Stomach smooth muscle (tissue), 2 donors: ENCODE data around the gene E2F1.
A peak's percentile ranks its signal among the peaks of the same experiment; 100 is the strongest.

Source experiments
- H3K27ac ChIP-seq: one replicate; pipeline ENCODE4 v1.7.0; 2013; ENCODE audit warnings: mild to moderate bottlenecking, low read length, inconsistent platforms
- H3K27me3 ChIP-seq, 2 donors: one replicate each; pipeline ENCODE4 v1.7.0; 2013; ENCODE audit warnings: low read length in 2 of 2; ENCODE audit not compliant: insufficient read depth in 2 of 2, control insufficient read depth in 1 of 2
- H3K36me3 ChIP-seq, 2 donors: one replicate each; pipeline ENCODE4 v1.7.0; 2013; ENCODE audit warnings: low read length in 2 of 2; ENCODE audit not compliant: control insufficient read depth in 2 of 2, insufficient read depth in 2 of 2
- H3K4me1 ChIP-seq: one replicate; pipeline ENCODE4 v1.7.0; 2013; ENCODE audit warnings: low read length; ENCODE audit not compliant: control insufficient read depth, insufficient read depth
- H3K4me3 ChIP-seq, 2 donors: one replicate each; pipeline ENCODE4 v1.7.0; 2013; ENCODE audit warnings: low read length in 2 of 2
- H3K9ac ChIP-seq, 2 donors: one replicate each; pipeline ENCODE4 v1.7.0; 2013; ENCODE audit warnings: low read length in 2 of 2, mild to moderate bottlenecking in 1 of 2
- H3K9me3 ChIP-seq, 2 donors: one replicate each; pipeline ENCODE4 v1.7.0; 2013; ENCODE audit warnings: low read length in 2 of 2; ENCODE audit not compliant: control insufficient read depth in 2 of 2
- donor health status: healthy.
- donor health status: Pancreatic carcinoma.

Gene E2F1

DNA sequence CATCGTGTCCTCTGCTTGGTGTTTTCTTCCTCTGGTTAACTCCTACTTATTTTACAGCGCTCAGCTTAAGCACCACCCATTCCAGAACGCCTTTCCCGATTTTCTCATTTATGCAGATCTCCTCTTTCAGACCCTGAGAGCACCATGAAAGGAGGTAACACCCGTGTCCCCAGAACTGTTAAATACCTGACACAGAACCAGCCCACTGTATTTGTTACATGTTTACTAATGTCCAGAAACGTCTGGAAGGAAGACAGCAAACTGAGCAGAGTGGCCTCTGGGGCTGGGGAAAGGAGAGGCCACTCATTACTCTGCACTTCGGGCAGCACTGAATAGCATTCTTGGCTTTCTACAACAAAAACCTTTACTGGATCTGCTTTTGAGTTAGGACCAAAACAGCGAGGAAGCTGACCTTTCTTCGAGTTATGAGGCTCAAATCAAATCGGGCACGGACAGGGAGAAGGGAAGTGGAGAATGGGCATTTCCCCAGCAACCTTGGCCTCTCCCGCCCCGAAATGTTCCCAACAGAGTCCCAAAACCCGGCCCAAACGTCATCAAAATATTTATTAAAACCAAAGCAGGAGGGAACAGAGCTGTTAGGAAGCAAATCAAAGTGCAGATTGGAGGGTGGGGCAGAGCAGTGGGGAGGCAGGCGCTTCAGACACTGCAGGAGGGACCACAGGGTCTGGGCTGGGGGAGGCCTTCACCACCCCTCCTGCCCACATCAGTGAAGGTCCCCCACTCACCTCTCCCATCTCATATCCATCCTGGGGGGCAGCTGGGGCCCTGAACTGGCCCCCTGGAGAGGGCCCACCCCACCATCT lies 10.8 kb downstream of the E2F1 start:
- H3K9ac ChIP-seq = peak overlapping the region; percentile 70 to 79
- H3K36me3 ChIP-seq = peaks cover 3 to 10% of the 10 kb centered on the region in 2 donors
- H3K4me3 ChIP-seq = peak overlapping the region; percentile 70 to 81
- peak overlapping the region; percentile 97 for H3K27ac ChIP-seq
- H3K27me3 ChIP-seq = no peaks in the 10 kb centered on the region
- no peaks in the 10 kb centered on the region for H3K9me3 ChIP-seq
- peaks cover 54% of the 10 kb centered on the region for H3K4me1 ChIP-seq

DNA sequence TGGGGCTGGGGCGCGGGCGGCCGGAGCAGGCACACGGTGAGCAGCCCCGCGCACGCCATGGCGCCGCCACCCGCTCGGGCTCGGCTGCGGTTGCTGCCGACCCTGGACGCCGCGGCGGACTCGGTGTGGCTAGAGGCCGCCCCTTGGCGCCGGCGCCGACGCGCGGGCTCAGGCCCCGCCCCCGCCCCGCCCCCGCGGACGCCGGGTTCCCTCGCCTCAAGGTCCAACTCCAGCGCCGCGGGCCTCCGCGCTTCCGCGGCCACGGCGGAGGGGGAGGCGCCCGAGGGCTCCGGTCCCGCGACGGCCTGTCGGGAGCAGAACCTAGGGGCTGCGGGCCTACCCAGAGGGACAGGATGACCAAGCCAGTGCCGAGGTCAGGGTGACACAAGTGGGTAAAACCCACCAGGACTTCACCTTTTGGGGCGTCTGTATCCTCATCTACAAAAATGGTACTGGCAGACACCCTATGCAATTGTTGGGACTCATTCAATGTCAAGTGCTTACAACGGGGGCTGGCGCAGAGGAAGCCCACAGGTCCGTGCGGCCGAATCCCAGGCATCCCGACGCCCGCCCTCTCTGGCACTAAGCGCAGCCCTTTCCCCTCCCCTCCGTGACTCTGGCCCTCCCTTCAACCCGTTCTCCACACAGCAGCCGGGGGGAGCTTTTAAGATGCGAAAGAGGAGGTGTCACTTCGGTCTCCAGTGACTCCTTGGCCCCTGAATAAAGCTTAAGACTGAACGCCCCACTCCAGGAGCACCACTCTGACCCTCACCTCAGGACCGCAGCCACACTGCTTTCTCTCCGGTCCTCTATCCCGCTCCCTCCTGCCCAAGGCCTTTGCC lies 11.7 kb downstream of the E2F1 start, which contains the start of gene NECAB3:
TSS of gene NECAB3 (minus strand) at position 135 of the 842 bp plus-strand sequence. CDS start at position 59, 76 bp downstream.
- peak within 1 kb of the TSS; percentile 97 for H3K27ac ChIP-seq

DNA sequence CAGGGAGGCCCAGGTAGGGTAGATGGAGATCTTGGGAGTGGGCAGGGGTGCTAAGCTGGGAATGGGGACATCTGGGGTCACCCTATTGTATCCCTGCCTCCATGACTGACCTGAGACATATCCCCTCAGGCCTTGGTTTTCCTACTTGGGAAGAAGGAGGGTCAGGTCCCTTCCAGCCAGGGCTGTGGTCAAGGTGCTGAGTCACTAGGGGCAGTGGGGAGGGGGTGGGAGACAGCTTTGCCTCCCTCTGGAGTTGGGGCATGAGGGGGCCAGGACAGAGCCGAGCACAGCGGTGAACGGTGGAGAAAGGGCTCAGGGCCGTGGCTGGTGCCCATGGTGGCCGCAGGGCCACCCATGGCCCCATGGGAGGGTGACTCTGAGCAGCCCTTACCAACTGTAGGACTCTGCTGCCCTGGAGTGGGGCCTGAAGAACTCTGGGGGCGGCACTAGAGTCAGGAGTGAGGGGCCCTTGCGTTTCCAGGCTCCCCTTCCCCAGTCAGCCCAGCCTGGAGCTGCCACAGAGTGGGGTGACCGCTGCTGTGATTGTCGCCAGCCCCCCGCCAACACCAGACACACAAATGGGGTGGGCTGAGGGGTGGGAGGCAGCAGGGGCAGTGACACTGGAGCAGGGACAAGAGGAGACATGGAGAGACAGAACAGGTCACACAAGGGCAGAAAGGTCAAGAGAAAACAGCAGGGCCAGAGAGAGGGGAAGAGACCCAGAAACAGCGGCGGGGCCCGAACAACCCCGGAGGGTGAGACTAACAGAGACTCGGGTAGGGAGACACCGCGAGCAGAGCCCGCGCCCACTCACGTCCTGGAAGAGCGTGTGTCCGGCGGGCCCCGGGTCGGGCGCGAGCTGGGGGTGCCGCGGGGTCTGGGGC lies 12.5 kb downstream of the E2F1 start:
- Histone ChIP-seq H3K27ac (peak overlapping the region; percentile 80), H3K27me3 (no peaks in the 10 kb centered on the region), H3K4me1 (peaks cover 49% of the 10 kb centered on the region), H3K4me3 (peak overlapping the region; percentile 63 to 81), H3K36me3 (peaks cover 9 to 15% of the 10 kb centered on the region in 2 donors), H3K9me3 (no peaks in the 10 kb centered on the region), H3K9ac (peak overlapping the region; percentile 82 to 83)

More for the DNA sequence above, 11.7 kb downstream of the E2F1 start, which contains the start of gene NECAB3:
- H3K9me3 ChIP-seq = no peaks in the 10 kb centered on the region
- peak within 1 kb of the TSS; percentile 70 to 81 for H3K4me3 ChIP-seq
- peak within 1 kb of the TSS; percentile 82 to 83 for H3K9ac ChIP-seq
- peaks cover 52% of the 10 kb centered on the region for H3K4me1 ChIP-seq
- peaks cover 3 to 10% of the 10 kb centered on the region in 2 donors for H3K36me3 ChIP-seq
- H3K27me3 ChIP-seq = no peaks in the 10 kb centered on the region

DNA sequence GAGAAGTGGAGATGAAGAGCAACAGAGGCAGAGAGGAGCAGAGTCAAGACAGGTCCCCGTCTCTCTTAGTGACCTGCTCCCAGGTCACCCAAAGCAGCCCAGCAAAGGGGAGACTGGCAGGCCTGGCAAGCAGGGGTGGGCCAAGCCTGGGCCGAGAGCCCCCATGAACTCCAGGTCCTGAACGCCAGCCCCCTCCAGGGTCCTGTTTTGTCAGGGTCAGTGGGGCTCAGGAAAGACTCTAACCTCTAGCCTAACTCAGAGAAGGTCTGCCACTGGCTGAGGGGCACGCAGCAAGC lies 13.1 kb downstream of the E2F1 start:
- Histone ChIP-seq H3K9me3 (no peaks in the 10 kb centered on the region), H3K4me3 (peak overlapping the region; percentile 63 to 81), H3K27ac (peak overlapping the region; percentile 80), H3K9ac (peak overlapping the region; percentile 82 to 83), H3K36me3 (peaks cover 10 to 15% of the 10 kb centered on the region in 2 donors), H3K4me1 (peaks cover 54% of the 10 kb centered on the region), H3K27me3 (no peaks in the 10 kb centered on the region)

DNA sequence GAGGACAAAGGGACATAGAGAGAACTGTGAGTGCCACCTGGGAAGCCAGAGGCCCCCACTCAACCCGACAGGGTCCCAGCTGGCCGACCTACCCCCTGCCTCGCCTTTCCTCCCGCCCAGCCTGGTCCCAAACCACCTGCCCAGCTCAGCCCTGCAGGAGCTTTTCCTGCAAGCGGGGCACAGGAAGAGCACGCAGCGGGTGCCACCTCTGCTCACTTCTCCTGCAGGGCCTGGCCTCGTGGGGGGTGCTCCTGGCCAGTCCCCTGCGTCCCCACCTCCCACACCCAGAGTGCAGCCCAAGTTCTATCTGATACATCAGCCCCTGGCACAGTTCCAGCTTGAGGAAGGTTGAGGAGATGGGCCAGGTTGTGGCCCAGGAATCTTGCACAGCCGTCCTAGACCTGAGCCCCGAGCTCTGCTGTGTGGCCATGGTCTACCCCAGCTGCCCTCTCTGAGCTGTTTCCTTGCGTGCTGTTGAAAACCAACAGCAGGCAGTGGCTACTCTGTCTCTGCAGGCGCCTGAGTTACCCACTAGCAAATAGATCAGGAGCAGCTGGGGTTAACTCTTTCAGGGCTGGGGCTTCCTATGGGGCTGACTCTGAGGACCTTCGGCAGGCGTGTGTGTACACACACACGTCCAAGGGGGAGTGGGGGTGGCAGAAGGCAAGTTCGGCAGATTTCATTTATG lies 13.6 kb downstream of the E2F1 start:
- Histone ChIP-seq H3K27me3 (no peaks in the 10 kb centered on the region), H3K4me1 (peaks cover 59% of the 10 kb centered on the region), H3K4me3 (peak overlapping the region; percentile 63 to 81), H3K27ac (peak overlapping the region; percentile 80), H3K36me3 (peaks cover 10 to 15% of the 10 kb centered on the region in 2 donors), H3K9me3 (no peaks in the 10 kb centered on the region), H3K9ac (peak overlapping the region; percentile 82 to 83)

DNA sequence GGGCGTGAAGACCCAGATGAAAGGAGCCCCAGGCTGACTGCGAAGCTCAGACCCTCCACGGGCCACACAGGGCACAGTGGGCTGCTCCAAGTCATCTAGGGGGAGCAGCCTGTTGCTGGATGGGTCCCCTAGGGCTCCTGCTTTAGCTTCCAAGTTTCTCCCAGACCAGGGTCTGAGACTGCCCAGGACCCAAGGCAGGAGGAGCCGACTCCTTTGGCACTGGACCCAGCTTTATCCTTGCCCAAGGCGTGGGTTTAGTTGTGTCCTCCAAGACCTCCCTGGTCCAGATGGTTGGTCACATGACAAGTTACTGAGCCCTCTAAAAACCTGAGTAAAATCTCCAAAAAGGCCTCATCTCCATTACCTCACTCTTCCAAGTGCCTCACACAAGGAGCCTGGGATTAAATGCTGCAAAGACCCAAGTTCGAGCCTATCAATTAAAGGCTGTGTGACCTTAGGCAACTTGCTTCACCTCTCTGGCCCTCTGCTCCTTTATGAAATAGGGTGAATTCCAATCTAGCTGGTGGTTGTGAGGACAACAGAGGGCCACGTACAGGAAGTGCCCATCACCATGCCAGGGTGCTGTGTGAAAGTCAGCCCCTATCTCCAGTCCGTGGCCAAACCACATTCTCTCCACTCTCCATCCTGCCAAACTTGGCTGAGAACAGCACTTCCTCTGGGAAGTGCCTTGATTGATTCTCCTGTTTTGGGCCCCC lies 14.5 kb downstream of the E2F1 start:
- H3K36me3 ChIP-seq = peaks cover 10 to 15% of the 10 kb centered on the region in 2 donors
- H3K9me3 ChIP-seq = no peaks in the 10 kb centered on the region
- no peak overlapping the region for H3K4me3 ChIP-seq
- no peaks in the 10 kb centered on the region for H3K27me3 ChIP-seq
- no peak overlapping the region for H3K27ac ChIP-seq
- H3K9ac ChIP-seq = no peak overlapping the region
- H3K4me1 ChIP-seq = peaks cover 65% of the 10 kb centered on the region

DNA sequence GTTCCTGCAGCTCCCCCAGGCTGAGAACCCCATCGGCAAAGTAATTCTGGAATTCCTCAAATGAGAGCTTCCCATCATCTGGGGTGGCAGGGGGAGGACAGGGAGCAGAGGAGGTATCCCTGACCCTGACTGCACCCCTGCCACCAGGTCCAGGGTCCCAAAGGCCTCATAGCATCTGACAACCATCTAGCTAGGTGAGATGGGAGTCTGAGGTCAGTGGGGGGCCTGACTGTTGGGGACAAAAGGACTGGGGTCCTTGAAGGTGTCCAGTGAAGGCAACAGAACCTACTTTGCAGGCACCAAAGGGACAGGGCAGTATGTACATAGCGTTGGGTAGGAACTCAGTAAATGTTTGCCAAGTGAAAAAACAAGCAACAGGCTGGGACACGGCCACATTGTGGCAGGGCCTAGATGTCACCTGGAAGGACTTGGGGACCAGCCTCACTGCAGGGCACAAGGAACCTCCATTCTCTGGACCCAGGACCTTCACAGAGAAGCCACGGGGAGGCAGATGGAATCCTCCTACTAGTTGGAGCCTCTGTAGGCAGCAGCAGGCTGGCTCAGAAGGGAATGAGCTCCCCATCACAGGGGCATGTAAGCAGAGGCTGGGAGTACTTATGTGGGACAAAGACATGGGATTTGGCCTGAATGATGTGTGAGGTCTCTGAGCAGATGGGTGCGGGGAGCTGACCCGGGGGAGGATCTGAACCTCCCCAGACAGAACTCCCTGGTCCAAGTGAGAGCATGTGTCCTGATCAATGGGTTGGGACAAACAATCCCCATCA lies 15.3 kb downstream of the E2F1 start:
- Histone ChIP-seq H3K36me3 (peaks cover 10 to 15% of the 10 kb centered on the region in 2 donors), H3K9me3 (no peaks in the 10 kb centered on the region), H3K27me3 (no peaks in the 10 kb centered on the region), H3K4me1 (peaks cover 65% of the 10 kb centered on the region), H3K9ac (no peak overlapping the region), H3K4me3 (no peak overlapping the region), H3K27ac (no peak overlapping the region)

DNA sequence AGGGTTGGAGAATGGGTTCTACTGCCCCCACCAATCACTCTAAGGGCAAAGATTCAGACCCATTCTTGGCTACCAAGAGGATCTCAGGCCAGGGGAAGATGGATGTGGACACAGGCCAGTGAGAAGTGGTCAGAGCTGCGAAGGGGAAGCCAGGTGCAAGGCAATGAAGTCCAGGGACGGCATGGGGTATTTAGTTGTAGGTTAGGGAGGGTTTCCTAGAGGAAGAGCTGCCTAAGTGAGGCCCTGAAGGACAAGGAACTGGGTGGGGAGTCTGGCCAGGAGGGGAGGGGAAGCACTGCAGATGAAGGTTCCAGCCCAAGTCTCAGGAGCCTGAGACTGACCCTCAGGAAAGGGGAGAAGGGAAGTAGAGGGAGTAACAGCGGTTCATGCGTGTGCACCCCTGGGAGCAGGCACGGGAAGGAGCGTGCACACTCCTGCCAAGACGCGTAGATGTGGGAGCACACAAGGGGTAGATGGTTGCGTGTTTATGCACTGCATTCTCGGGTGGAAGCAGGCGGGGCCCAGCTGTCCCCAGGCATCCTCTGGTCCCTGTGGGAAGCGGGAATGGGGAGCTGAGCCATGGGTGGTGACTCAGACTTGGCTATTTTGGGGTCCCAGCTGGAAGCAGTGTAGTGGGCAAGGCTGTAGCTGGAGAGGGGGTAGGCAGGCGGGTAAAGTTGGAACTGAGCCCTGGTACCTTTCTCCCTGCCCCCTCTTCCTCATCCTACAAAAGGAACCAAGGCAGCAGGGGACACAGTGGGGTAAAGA lies 16.1 kb downstream of the E2F1 start:
- no peak overlapping the region for H3K9ac ChIP-seq
- peaks cover 57% of the 10 kb centered on the region for H3K4me1 ChIP-seq
- H3K4me3 ChIP-seq = no peak overlapping the region

More for the DNA sequence above, 16.1 kb downstream of the E2F1 start:
- no peak overlapping the region for H3K27ac ChIP-seq
- no peaks in the 10 kb centered on the region for H3K9me3 ChIP-seq
- peaks cover 10 to 15% of the 10 kb centered on the region in 2 donors for H3K36me3 ChIP-seq
- H3K27me3 ChIP-seq = no peaks in the 10 kb centered on the region
